Activated B cell treated with CpG ODN at 0.5 μM for 24 hours (primary cell): ENCODE data around the gene PRRT2. TPM values are rescaled to one million over a fixed set of nuclear protein-coding genes. Genes with fewer than 3 reads are reported as not detected.
A peak's percentile ranks its signal among the peaks of the same experiment; 100 is the strongest.

ENCODE experiments used
- ATAC-seq: fragments of 200-7000 bp; cut with Tn5 transposase; one replicate; pipeline ENCODE4 v1.10.0; 2021; ENCODE audit warnings: low read depth, mild to moderate bottlenecking, moderate library complexity
- CTCF ChIA-PET: fragments of 350-600 bp; sonication (Branson Sonifier 250); formaldehyde crosslinking; loops from one replicate; lab custom pipeline; 2021; ENCODE audit warnings: antibody characterized with exemption; lab: Charles Lee
- POLR2A ChIA-PET: fragments of 350-600 bp; sonication (Branson Sonifier 250); formaldehyde crosslinking; loops from one replicate; lab custom pipeline; 2021; ENCODE audit warnings: antibody characterized with exemption; lab: Charles Lee
- DNase-seq: peaks from one replicate; pipeline ENCODE4 v3.0.0; 2022
- H3K27ac Mint-ChIP-seq: one replicate; pipeline ENCODE4 v1.8.0; 2020; ENCODE audit warnings: mixed read lengths
- H3K27me3 Mint-ChIP-seq: one replicate; pipeline ENCODE4 v1.8.0; 2021; ENCODE audit warnings: mixed read lengths
- H3K36me3 Mint-ChIP-seq: one replicate; pipeline ENCODE4 v1.8.0; 2021; ENCODE audit warnings: low read depth, mixed read lengths
- H3K4me1 Mint-ChIP-seq: one replicate; pipeline ENCODE4 v1.8.0; 2021; ENCODE audit warnings: mixed read lengths
- H3K4me3 Mint-ChIP-seq: one replicate; pipeline ENCODE4 v1.8.0; 2020; ENCODE audit warnings: mild to moderate bottlenecking, mixed read lengths
- H3K9me3 Mint-ChIP-seq: one replicate; pipeline ENCODE4 v1.8.0; 2020; ENCODE audit warnings: mixed read lengths
- intact Hi-C: fragments of 100-400 bp; cut with micrococcal nuclease; formaldehyde crosslinking; loops from one replicate; pipeline ENCODE4 v1.15.1; 2024
- total RNA-seq: library from RNA; stranded (reverse); gene quantifications from 2 replicates; pipeline ENCODE4 v1.2.3, GENCODE V29; 2022
- TF ChIP-seq, protein P1 (sequence below): fragments of 200-600 bp; IDR thresholded peaks from one replicate; pipeline ENCODE4 v1.8.0; 2022; ENCODE audit warnings: antibody characterized with exemption, mild to moderate bottlenecking

PRRT2 gene
- total RNA-seq, 1 donor from 2014 or later: 0.11 TPM

DNA sequence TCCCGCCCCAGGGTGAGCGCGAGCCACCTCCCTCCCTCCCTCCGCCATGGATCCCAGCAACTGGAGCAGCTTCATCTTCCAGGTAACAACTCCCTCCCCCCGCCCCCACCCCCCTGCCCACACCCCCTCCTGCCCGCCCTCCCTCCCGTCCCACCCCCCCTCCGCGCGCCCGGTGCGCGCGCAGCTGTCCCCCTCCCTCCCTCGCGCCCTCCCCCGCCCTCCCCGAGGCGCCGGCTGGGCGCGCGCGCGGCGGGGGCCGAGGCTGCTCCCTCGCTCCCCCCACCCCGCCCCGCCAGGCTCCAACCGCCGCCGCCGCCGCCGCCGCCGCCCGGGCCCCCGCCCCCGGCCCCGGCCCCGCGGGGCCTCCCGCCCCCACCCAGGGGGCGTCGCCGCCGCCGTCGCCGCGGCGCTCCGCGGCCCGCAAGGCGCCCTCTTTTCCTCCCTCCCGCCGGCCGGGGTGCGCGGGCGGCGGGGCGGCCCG, 5.9 kb upstream of the PRRT2 start, which contains the start of gene MAZ:
TSS of gene MAZ (plus strand) at position 431 of the 481 bp plus-strand sequence. CDS start 173 bp downstream, outside the sequence.
- peaks cover 51% of the 10 kb centered on the region for H3K4me1 Mint-ChIP-seq
- H3K27me3 Mint-ChIP-seq: no peaks in the 10 kb centered on the region
- ATAC-seq: peak; percentile 12
- POLR2A ChIA-PET: interaction anchor here (0.5 to 5.5 kb wide), 18 partner anchors 10 to 1314 kb away, joined by 3 to 147 read pairs (median 4); partner anchors contain the start of genes ALDOA, KCTD13, KIF22 and MVP
- peak; percentile 66 for DNase-seq
- TF ChIP-seq, protein P1, sequence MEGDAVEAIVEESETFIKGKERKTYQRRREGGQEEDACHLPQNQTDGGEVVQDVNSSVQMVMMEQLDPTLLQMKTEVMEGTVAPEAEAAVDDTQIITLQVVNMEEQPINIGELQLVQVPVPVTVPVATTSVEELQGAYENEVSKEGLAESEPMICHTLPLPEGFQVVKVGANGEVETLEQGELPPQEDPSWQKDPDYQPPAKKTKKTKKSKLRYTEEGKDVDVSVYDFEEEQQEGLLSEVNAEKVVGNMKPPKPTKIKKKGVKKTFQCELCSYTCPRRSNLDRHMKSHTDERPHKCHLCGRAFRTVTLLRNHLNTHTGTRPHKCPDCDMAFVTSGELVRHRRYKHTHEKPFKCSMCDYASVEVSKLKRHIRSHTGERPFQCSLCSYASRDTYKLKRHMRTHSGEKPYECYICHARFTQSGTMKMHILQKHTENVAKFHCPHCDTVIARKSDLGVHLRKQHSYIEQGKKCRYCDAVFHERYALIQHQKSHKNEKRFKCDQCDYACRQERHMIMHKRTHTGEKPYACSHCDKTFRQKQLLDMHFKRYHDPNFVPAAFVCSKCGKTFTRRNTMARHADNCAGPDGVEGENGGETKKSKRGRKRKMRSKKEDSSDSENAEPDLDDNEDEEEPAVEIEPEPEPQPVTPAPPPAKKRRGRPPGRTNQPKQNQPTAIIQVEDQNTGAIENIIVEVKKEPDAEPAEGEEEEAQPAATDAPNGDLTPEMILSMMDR: no peak
- peak within 1 kb of the TSS; percentile 100 for H3K27ac Mint-ChIP-seq
- CTCF ChIA-PET: interaction anchor here (2.8 kb wide), 1 partner anchor 105 kb away, joined by 12 read pairs; no protein-coding TSS in a partner anchor
- peaks cover 31% of the 10 kb centered on the region for H3K36me3 Mint-ChIP-seq
- peak within 1 kb of the TSS; percentile 100 for H3K4me3 Mint-ChIP-seq
- no peaks in the 10 kb centered on the region for H3K9me3 Mint-ChIP-seq
- intact Hi-C loops: loop anchor here (2.0 kb wide), 1 partner anchor 15 kb away; the partner anchor contains the start of gene MVP

DNA sequence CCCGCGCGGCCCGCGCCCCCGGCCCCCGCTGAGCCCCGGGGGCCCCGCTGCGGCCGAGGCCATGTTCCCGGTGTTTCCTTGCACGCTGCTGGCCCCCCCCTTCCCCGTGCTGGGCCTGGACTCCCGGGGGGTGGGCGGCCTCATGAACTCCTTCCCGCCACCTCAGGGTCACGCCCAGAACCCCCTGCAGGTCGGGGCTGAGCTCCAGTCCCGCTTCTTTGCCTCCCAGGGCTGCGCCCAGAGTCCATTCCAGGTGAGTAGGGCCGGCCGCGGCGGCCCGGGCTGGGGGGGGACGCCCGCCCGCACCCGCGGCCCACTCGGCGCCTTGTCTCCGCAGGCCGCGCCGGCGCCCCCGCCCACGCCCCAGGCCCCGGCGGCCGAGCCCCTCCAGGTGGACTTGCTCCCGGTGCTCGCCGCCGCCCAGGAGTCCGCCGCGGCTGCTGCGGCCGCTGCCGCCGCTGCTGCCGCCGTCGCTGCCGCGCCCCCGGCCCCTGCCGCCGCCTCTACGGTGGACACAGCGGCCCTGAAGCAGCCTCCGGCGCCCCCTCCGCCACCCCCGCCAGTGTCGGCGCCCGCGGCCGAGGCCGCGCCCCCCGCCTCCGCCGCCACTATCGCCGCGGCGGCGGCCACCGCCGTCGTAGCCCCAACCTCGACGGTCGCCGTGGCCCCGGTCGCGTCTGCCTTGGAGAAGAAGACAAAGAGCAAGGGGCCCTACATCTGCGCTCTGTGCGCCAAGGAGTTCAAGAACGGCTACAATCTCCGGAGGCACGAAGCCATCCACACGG, 5.2 kb upstream of the PRRT2 start:
- CTCF ChIA-PET: interaction anchor here (1.0 to 2.8 kb wide), 8 partner anchors 9 to 200 kb away, joined by 3 to 43 read pairs (median 8); partner anchors contain the start of genes KIF22, MVP and PAGR1
- DNase-seq (peak; percentile 55), ATAC-seq (no peak)
- H3K36me3 Mint-ChIP-seq: peaks cover 28% of the 10 kb centered on the region
- peaks cover 58% of the 10 kb centered on the region for H3K4me1 Mint-ChIP-seq
- TF ChIP-seq, protein P1: no peak
- intact Hi-C loops: loop anchor here (1.0 to 2.0 kb wide), 6 partner anchors 9 to 225 kb away; partner anchors contain the start of genes KIF22, MVP and PAGR1
- H3K9me3 Mint-ChIP-seq: no peaks in the 10 kb centered on the region
- peak overlapping the region; percentile 81 for H3K27ac Mint-ChIP-seq
- peak overlapping the region; percentile 80 for H3K4me3 Mint-ChIP-seq
- no peaks in the 10 kb centered on the region for H3K27me3 Mint-ChIP-seq
- POLR2A ChIA-PET: interaction anchor here (0.5 to 5.5 kb wide), 19 partner anchors 11 to 1315 kb away, joined by 3 to 147 read pairs (median 5); partner anchors contain the start of genes ALDOA, KCTD13, KIF22 and MVP

DNA sequence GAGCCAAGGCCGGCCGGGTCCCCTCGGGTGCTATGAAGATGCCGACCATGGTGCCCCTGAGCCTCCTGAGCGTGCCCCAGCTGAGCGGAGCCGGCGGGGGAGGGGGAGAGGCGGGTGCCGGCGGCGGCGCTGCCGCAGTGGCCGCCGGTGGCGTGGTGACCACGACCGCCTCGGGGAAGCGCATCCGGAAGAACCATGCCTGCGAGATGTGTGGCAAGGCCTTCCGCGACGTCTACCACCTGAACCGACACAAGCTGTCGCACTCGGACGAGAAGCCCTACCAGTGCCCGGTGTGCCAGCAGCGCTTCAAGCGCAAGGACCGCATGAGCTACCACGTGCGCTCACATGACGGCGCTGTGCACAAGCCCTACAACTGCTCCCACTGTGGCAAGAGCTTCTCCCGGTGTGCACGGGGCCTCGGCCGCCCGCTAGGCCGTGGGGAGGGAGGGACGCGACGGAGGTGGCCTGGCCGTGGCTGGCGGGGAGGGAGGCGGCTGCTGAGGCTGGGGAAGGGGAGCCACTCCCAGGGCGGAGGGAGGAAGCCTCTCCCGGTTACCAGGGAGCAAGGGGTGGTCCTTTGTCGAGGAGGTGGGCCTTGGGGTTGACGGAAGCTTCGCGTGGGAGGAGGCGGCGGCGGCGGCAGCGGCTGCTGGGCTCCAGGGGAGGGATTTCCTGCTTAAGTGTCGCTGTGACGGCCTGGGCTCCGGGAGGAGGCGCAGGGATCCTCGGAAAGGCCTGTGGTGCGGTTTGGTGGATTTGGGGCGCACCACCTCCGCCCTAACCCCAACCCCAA, 4.4 kb upstream of the PRRT2 start:
- H3K9me3 Mint-ChIP-seq: no peaks in the 10 kb centered on the region
- ChIA-PET CTCF (interaction anchor here (0.8 to 2.8 kb wide), 10 partner anchors 9 to 199 kb away, joined by 3 to 43 read pairs (median 8); partner anchors contain the start of genes KIF22, MVP, PAGR1 and TAOK2), POLR2A (interaction anchor here (0.5 to 5.5 kb wide), 14 partner anchors 11 to 610 kb away, joined by 3 to 147 read pairs (median 6); partner anchors contain the start of genes ALDOA, KCTD13, KIF22 and MVP)
- peak overlapping the region; percentile 81 for H3K27ac Mint-ChIP-seq
- DNase-seq (peak; percentile 74), ATAC-seq (peak; percentile 29)
- H3K27me3 Mint-ChIP-seq: no peaks in the 10 kb centered on the region
- intact Hi-C loops: loop anchor here (1.0 to 2.0 kb wide), 6 partner anchors 9 to 225 kb away; partner anchors contain the start of genes KIF22, MVP and PAGR1
- peaks cover 60% of the 10 kb centered on the region for H3K4me1 Mint-ChIP-seq
- peaks cover 28% of the 10 kb centered on the region for H3K36me3 Mint-ChIP-seq
- H3K4me3 Mint-ChIP-seq: peak overlapping the region; percentile 80
- TF ChIP-seq, protein P1: no peak

DNA sequence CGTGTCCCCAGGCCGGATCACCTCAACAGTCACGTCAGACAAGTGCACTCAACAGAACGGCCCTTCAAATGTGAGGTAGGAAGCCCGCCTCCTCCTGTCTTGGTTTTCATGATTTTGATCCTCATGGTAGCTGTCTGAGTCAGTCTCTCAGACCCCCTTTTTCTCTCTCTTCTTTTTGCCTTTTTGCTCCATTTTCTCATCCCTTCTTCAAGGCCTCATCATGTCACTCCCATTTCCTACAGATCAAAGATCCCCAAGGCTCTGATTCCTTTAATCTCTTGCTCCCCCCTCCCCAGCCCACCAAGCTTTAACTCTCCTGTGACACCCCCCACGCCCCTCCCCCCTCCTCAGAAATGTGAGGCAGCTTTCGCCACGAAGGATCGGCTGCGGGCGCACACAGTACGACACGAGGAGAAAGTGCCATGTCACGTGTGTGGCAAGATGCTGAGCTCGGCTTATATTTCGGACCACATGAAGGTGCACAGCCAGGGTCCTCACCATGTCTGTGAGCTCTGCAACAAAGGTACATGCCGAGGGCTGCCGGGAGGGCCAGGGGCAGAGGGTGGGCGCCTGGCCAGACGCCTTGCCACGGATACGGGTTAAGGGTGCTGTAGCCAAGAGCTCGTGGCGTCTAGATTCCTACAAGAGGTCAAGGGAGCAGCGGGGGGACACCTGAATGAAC, 3.6 kb upstream of the PRRT2 start:
- ATAC-seq (no peak), DNase-seq (no peak)
- Mint-ChIP-seq H3K4me1 (peaks cover 59% of the 10 kb centered on the region), H3K4me3 (peak overlapping the region; percentile 80), H3K27ac (peak overlapping the region; percentile 81), H3K36me3 (peaks cover 26% of the 10 kb centered on the region), H3K9me3 (no peaks in the 10 kb centered on the region), H3K27me3 (no peaks in the 10 kb centered on the region)
- intact Hi-C loops: no loop called here
- ChIA-PET POLR2A (interaction anchor here (0.6 to 5.5 kb wide), 10 partner anchors 11 to 609 kb away, joined by 3 to 147 read pairs (median 8); partner anchors contain the start of genes ALDOA, KCTD13, KIF22 and MVP), CTCF (interaction anchor here (0.8 to 2.8 kb wide), 11 partner anchors 8 to 198 kb away, joined by 3 to 43 read pairs (median 7); partner anchors contain the start of genes KIF22, MVP, PAGR1 and TAOK2)
- TF ChIP-seq, protein P1: no peak
